ENCODE measurements around the gene FAM53B. TPM values are rescaled to one million over a fixed set of nuclear protein-coding genes. Genes with fewer than 3 reads are reported as not detected.

Gene FAM53B
- total RNA-seq, 4 donors from 2014 or later = 25.2 to 43.3 (median 34.7) TPM

DNA sequence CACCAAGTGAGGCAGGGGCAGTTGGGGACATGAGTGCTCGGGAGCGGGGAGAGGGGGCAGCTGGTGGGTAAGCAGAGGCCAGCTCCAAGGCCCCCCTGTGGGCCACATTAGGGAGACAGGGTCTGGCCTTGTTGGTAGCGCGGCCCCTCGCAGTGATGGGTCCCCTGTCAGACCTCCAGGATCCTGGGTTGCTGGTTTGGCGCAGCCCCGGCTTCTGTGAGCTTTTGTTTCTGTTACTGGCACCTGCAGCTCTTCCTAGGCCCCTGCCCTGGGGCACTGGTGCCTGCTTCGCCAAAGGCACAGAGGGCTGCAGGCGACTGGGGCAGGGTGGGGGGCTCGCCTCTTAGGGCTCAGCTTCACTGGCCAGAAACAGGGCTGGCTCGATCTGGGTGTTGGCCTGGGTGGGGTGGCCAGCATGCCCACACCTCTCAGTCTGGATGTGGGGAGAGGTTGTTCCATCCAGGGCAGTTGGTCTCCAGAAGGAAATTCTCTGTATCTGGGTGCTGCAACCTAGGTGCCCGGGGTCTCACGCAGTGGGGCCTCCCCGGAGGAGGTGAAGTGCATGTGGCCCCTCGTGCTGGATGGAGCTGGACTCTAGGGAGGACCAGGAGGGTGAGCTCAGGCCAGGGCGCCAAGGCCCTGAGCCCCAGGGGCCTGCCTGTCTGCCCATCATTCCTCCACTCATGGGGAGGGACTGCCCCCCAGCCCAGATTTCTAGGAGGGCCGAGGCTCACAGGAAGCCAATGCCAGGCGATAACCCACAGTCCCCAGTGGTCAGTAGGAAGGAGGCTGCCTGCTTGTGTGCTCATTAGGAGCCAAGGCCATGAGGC lies 143.9 kb downstream of the FAM53B start:
- Histone ChIP-seq H3K36me3 (no peaks in the 10 kb centered on the region), H3K27ac (replicated peaks in 1 of 4) (no peak overlapping the region), H3K4me3 (no peak overlapping the region), H3K4me1 (peaks cover 0 to 7% (median 0%) of the 10 kb centered on the region in 4 donors), H3K27me3 (no peaks in the 10 kb centered on the region), H3K9me3 (no peaks in the 10 kb centered on the region)
- intact Hi-C loops (cut with DNase I) = no loop called here
- TF ChIP-seq EP300 (IDR thresholded peaks at IDR 0.05) = no peak
- TF ChIP-seq, protein P1, sequence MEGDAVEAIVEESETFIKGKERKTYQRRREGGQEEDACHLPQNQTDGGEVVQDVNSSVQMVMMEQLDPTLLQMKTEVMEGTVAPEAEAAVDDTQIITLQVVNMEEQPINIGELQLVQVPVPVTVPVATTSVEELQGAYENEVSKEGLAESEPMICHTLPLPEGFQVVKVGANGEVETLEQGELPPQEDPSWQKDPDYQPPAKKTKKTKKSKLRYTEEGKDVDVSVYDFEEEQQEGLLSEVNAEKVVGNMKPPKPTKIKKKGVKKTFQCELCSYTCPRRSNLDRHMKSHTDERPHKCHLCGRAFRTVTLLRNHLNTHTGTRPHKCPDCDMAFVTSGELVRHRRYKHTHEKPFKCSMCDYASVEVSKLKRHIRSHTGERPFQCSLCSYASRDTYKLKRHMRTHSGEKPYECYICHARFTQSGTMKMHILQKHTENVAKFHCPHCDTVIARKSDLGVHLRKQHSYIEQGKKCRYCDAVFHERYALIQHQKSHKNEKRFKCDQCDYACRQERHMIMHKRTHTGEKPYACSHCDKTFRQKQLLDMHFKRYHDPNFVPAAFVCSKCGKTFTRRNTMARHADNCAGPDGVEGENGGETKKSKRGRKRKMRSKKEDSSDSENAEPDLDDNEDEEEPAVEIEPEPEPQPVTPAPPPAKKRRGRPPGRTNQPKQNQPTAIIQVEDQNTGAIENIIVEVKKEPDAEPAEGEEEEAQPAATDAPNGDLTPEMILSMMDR (IDR thresholded peaks at IDR 0.05) = no peak
- no peak for TF ChIP-seq POLR2A (IDR thresholded peaks at IDR 0.05; ENCODE audit: low read depth)
- TF ChIP-seq POLR2AphosphoS5 (IDR thresholded peaks at IDR 0.05) = no peak
- no peak for DNase-seq (ENCODE audit: extremely low spot score)
- 92% methylated on average over 16 of the region's 18 CpGs for WGBS

GRCh38 chr10:124599588-124600050 lies 144.6 kb downstream of the FAM53B start:
- Histone ChIP-seq H3K27me3 (no peaks in the 10 kb centered on the region), H3K9me3 (no peaks in the 10 kb centered on the region), H3K4me1 (peaks cover 0 to 5% (median 0%) of the 10 kb centered on the region in 4 donors), H3K36me3 (no peaks in the 10 kb centered on the region), H3K27ac (replicated peaks in 1 of 4) (no peak overlapping the region), H3K4me3 (no peak overlapping the region)
- DNase-seq (ENCODE audit: extremely low spot score) = no peak
- intact Hi-C loops (cut with DNase I) = no loop called here
- WGBS = 76% methylated on average over 7 of the region's 7 CpGs
- TF ChIP-seq, protein P1 (IDR thresholded peaks at IDR 0.05) = no peak
- TF ChIP-seq POLR2AphosphoS5 (IDR thresholded peaks at IDR 0.05) = no peak
- no peak for TF ChIP-seq POLR2A (IDR thresholded peaks at IDR 0.05; ENCODE audit: low read depth)
- TF ChIP-seq EP300 (IDR thresholded peaks at IDR 0.05) = no peak

GRCh38 chr10:124598773-124599587 lies 145.2 kb downstream of the FAM53B start:
- H3K9me3 ChIP-seq = no peaks in the 10 kb centered on the region
- H3K27ac ChIP-seq (replicated peaks in 1 of 4) = no peak overlapping the region
- WGBS = 96% methylated on average over 13 of the region's 13 CpGs
- no peaks in the 10 kb centered on the region for H3K36me3 ChIP-seq
- TF ChIP-seq, protein P1 (IDR thresholded peaks at IDR 0.05) = no peak
- no peak for TF ChIP-seq POLR2AphosphoS5 (IDR thresholded peaks at IDR 0.05)
- intact Hi-C loops (cut with DNase I) = no loop called here
- DNase-seq (ENCODE audit: extremely low spot score) = no peak
- no peaks in the 10 kb centered on the region for H3K4me1 ChIP-seq
- H3K27me3 ChIP-seq = no peaks in the 10 kb centered on the region
- no peak overlapping the region for H3K4me3 ChIP-seq

DNA sequence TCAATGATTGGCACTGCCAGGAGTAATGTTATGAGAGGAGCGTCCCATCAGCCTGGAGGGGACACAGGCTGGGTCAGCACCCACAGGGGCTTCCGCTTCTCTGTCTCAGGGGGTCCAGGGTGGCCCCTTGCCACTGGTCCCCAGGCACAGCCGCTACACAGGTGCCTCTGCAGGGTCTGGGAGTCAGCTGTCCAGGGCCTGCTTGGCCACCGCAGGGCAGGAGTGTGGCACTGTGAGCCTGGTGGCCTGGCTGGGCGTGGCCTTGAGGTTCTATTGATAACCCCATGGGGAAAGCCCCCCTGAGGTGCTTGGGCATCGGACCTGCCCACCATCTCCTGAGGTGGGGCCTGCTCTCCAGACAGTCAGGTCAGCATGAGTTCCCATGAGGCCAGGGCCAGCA lies 146.0 kb downstream of the FAM53B start:
- Histone ChIP-seq H3K4me3 (no peak overlapping the region), H3K27ac (replicated peaks in 1 of 4) (no peak overlapping the region), H3K27me3 (no peaks in the 10 kb centered on the region), H3K4me1 (no peaks in the 10 kb centered on the region), H3K36me3 (no peaks in the 10 kb centered on the region), H3K9me3 (no peaks in the 10 kb centered on the region)
- intact Hi-C loops (cut with DNase I) = no loop called here
- DNase-seq (ENCODE audit: extremely low spot score) = no peak
- TF ChIP-seq POLR2A (IDR thresholded peaks at IDR 0.05; ENCODE audit: low read depth) (no peak), POLR2AphosphoS5 (IDR thresholded peaks at IDR 0.05) (no peak), EP300 (IDR thresholded peaks at IDR 0.05) (no peak)
- TF ChIP-seq, protein P1 (IDR thresholded peaks at IDR 0.05) = no peak
- WGBS = 100% methylated on average over 1 of the region's 6 CpGs

Data from esophagus muscularis mucosa (tissue), 4 donors.